Liver (tissue), 9 donors: Measurements from ENCODE around the gene CDH23. TPM values are rescaled to one million over a fixed set of nuclear protein-coding genes. Genes with fewer than 3 reads are reported as not detected.

Experiments
- DNase-seq: peaks from one replicate; pipeline ENCODE4 v3.0.0-alpha.2; 2017; ENCODE audit warnings: low spot score
- H3K27ac ChIP-seq, 2 donors: one replicate each; pipeline ENCODE4 v1.7.0; 2013; ENCODE audit warnings: inconsistent platforms in 2 of 2, low read length in 2 of 2, control low read depth in 1 of 2, low read depth in 1 of 2, mild to moderate bottlenecking in 1 of 2
- H3K27me3 ChIP-seq, 4 donors: one replicate each; pipeline versions ENCODE4 v1.6.1 to v1.7.0; 2013; ENCODE audit warnings: low read length in 3 of 4, inconsistent platforms in 1 of 4, mild to moderate bottlenecking in 1 of 4, moderate library complexity in 1 of 4; ENCODE audit not compliant: control insufficient read depth in 4 of 4, insufficient read depth in 4 of 4
- H3K36me3 ChIP-seq, 4 donors: one replicate each; pipeline versions ENCODE4 v1.6.1 to v1.7.0; 2013; ENCODE audit warnings: low read length in 3 of 4, mild to moderate bottlenecking in 3 of 4, low read depth in 1 of 4, moderate library complexity in 1 of 4; ENCODE audit not compliant: control insufficient read depth in 4 of 4, insufficient read depth in 3 of 4
- H3K4me1 ChIP-seq, 4 donors: one replicate each; pipeline versions ENCODE4 v1.6.1 to v1.7.0; 2013; ENCODE audit warnings: low read length in 3 of 4, mild to moderate bottlenecking in 3 of 4, moderate library complexity in 1 of 4; ENCODE audit not compliant: control insufficient read depth in 4 of 4, insufficient read depth in 4 of 4
- H3K4me3 ChIP-seq, 3 donors: one replicate each; pipeline versions ENCODE4 v1.6.1 to v1.7.0; 2013; ENCODE audit warnings: low read length in 3 of 3, control low read depth in 1 of 3, low read depth in 1 of 3, mild to moderate bottlenecking in 1 of 3
- H3K9ac ChIP-seq, 2 donors: one replicate each; pipeline ENCODE4 v1.7.0; 2013; ENCODE audit warnings: low read length in 2 of 2, mild to moderate bottlenecking in 2 of 2, moderate library complexity in 2 of 2, control low read depth in 1 of 2, low read depth in 1 of 2
- H3K9me3 ChIP-seq, 4 donors: one replicate each; pipeline versions ENCODE4 v1.6.1 to v1.7.0; 2013; ENCODE audit warnings: low read length in 3 of 4; ENCODE audit not compliant: control insufficient read depth in 4 of 4
- CTCF ChIP-seq: fragments of 150-350 bp; IDR thresholded peaks from 2 replicates; pipeline ENCODE4 v1.5.1; 2017; ENCODE audit warnings: improper control_type of control experiment, low read depth, low read length; ENCODE audit not compliant: missing input control
- EGR1 ChIP-seq, 2 donors: IDR thresholded peaks; 2 replicates each; pipeline ENCODE4 v1.6.1; 2016 to 2018; ENCODE audit warnings: antibody characterized with exemption in 2 of 2, low read depth in 2 of 2
- FOXA1 ChIP-seq: IDR thresholded peaks from 2 replicates; pipeline ENCODE4 v1.6.1; 2016; ENCODE audit warnings: antibody characterized with exemption
- FOXA2 ChIP-seq: IDR thresholded peaks from 2 replicates; pipeline ENCODE4 v1.6.1; 2016; ENCODE audit warnings: antibody characterized with exemption
- GABPA ChIP-seq, 2 donors: IDR thresholded peaks in 1 of 2; conservative IDR thresholded peaks in 1 of 2; 2 replicates each; pipeline ENCODE4 v1.6.1; 2016; ENCODE audit warnings: antibody characterized with exemption in 2 of 2, mild to moderate bottlenecking in 1 of 2, moderate library complexity in 1 of 2
- HNF4A ChIP-seq, 2 donors: conservative IDR thresholded peaks; 2 replicates each; pipeline ENCODE4 v1.6.1; 2016; ENCODE audit warnings: antibody characterized with exemption in 2 of 2, mild to moderate bottlenecking in 2 of 2
- JUND ChIP-seq, 2 donors: IDR thresholded peaks; 2 replicates each; pipeline ENCODE4 v1.6.1; 2016; ENCODE audit warnings: antibody characterized with exemption in 2 of 2
- NR2F2 ChIP-seq: IDR thresholded peaks from 2 replicates; pipeline ENCODE4 v1.6.1; 2016; ENCODE audit warnings: antibody characterized with exemption
- RAD21 ChIP-seq, 2 donors: IDR thresholded peaks; 2 replicates each; pipeline ENCODE4 v1.6.1; 2016; ENCODE audit warnings: antibody characterized with exemption in 2 of 2, mild to moderate bottlenecking in 2 of 2
- RXRA ChIP-seq, 2 donors: IDR thresholded peaks; 2 replicates each; pipeline ENCODE4 v1.6.1; 2017 to 2018; ENCODE audit warnings: antibody characterized with exemption in 2 of 2, mild to moderate bottlenecking in 1 of 2
- SP1 ChIP-seq: IDR thresholded peaks from 2 replicates; pipeline ENCODE4 v1.6.1; 2018; ENCODE audit warnings: antibody characterized with exemption, mild to moderate bottlenecking
- TAF1 ChIP-seq: conservative IDR thresholded peaks from 2 replicates; pipeline ENCODE4 v1.6.1; 2016; ENCODE audit warnings: antibody characterized with exemption, mild to moderate bottlenecking
- YY1 ChIP-seq: IDR thresholded peaks from 2 replicates; pipeline ENCODE4 v1.6.1; 2016; ENCODE audit warnings: antibody characterized with exemption, mild to moderate bottlenecking
- ZBTB33 ChIP-seq: IDR thresholded peaks from 2 replicates; pipeline ENCODE4 v1.6.1; 2016; ENCODE audit warnings: antibody characterized with exemption
- WGBS: extraction: QIAGEN DNeasy Blood & Tissue Kit; methylation state at CpG from one replicate; pipeline ENCODE4 v1.1.7; 2013; 5-methylcytosine and 5-hydroxymethylcytosine counted together
- polyA plus RNA-seq, 2 donors: library from polyadenylated mRNA; stranded (reverse) in 1 of 2; unstranded in 1 of 2; fragments of 200-250 nt in 1 of 2; fragments of >200 nt in 1 of 2; fragmentation: Nextera tagmentation in 1 of 2; extraction: Ambion mirVana in 1 of 2; gene quantifications; one replicate each; pipeline versions ENCODE4 v1.2.1 to v1.2.3, GENCODE V29; 2013 to 2015
- total RNA-seq, 2 donors: library from RNA; depleted of rRNA; stranded (reverse); fragments of >200 nt; gene quantifications; one replicate each; pipeline ENCODE4 v1.2.3, GENCODE V29; 2014
- TF ChIP-seq, protein P1 (sequence below): IDR thresholded peaks from 2 replicates; pipeline ENCODE4 v1.6.1; 2016; ENCODE audit warnings: antibody characterized with exemption
- TF ChIP-seq, protein P2 (sequence below): IDR thresholded peaks from 2 replicates; pipeline ENCODE4 v1.6.1; 2016; ENCODE audit warnings: antibody characterized with exemption
- TF ChIP-seq, protein P3 (sequence below): IDR thresholded peaks from 2 replicates; pipeline ENCODE4 v1.6.1; 2016; ENCODE audit warnings: antibody characterized with exemption, mild to moderate bottlenecking
- donor health status: healthy.
- donor health status: healthy.
- donor health status: healthy.
- donor health status: healthy.
- donor health status: healthy.

Gene CDH23
- total and polyA plus RNA-seq, 4 donors, result 1.5 to 4.7 (median 3.4) TPM

- H3K27ac ChIP-seq, result no peak overlapping the region
- no peak overlapping the region for H3K4me3 ChIP-seq
- TF ChIP-seq FOXA2, result no peak
- no peaks in the 10 kb centered on the region for H3K27me3 ChIP-seq
- DNase-seq, result no peak
- WGBS, result 85% methylated on average over 5 of the region's 5 CpGs
- no peaks in the 10 kb centered on the region for H3K9me3 ChIP-seq
- peaks cover 3 to 19% (median 14%) of the 10 kb centered on the region in 4 donors for H3K4me1 ChIP-seq
- no peak overlapping the region for H3K9ac ChIP-seq
- H3K36me3 ChIP-seq, result no peaks in the 10 kb centered on the region
Measured at GRCh38 chr10:71399946-71400345, 3.2 kb downstream of the CDH23 start.

DNA sequence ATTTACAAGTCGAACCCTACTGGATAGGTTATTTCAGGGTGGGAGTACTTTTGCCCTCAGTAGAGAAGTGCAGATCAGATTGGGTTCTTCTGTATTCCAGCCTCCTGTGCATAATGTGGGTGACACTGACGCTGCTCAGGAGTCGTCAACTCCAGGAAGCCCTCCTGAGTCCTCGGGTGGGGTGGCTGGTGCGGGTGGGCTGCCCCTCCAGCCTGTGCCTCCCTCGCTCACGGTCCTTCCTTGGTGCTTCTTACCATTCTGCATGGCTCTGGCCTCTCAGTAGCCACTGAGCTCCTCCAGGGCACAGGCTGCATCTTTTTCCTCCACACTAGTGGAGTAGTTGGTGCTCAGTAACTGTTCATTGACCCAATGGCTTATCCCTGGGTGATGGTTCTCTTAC, 4.3 kb downstream of the CDH23 start:
- TF ChIP-seq, protein P1, sequence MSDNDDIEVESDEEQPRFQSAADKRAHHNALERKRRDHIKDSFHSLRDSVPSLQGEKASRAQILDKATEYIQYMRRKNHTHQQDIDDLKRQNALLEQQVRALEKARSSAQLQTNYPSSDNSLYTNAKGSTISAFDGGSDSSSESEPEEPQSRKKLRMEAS, result no peak
- TF ChIP-seq NR2F2 (no peak), ZBTB33 (no peak), CTCF (no peak), RXRA (IDR thresholded peaks at IDR 0.05) (no peak), EGR1 (IDR thresholded peaks at IDR 0.05; ENCODE audit: low read depth in 2 of 2) (no peak), RAD21 (IDR thresholded peaks at IDR 0.05) (no peak), YY1 (no peak), FOXA1 (no peak), HNF4A (conservative IDR thresholded peaks at IDR 0.05) (no peak), SP1 (no peak), GABPA (IDR thresholded peaks at IDR 0.05 in 1 of 2, conservative IDR thresholded peaks at IDR 0.05 in 1 of 2) (no peak), TAF1 (no peak), FOXA2 (no peak), JUND (IDR thresholded peaks at IDR 0.05) (no peak)
- TF ChIP-seq, protein P2, sequence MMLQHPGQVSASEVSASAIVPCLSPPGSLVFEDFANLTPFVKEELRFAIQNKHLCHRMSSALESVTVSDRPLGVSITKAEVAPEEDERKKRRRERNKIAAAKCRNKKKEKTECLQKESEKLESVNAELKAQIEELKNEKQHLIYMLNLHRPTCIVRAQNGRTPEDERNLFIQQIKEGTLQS, result no peak
- DNase-seq, result no peak
- Histone ChIP-seq H3K27me3 (no peaks in the 10 kb centered on the region), H3K27ac (no peak overlapping the region), H3K9me3 (no peaks in the 10 kb centered on the region), H3K36me3 (no peaks in the 10 kb centered on the region), H3K4me1 (peaks cover 3 to 18% (median 14%) of the 10 kb centered on the region in 4 donors), H3K9ac (no peak overlapping the region), H3K4me3 (no peak overlapping the region)
- 94% methylated on average over 7 of the region's 7 CpGs for WGBS

- peaks cover 3 to 15% (median 11%) of the 10 kb centered on the region in 4 donors for H3K4me1 ChIP-seq
- H3K27ac ChIP-seq, result no peak overlapping the region
- H3K4me3 ChIP-seq, result no peak overlapping the region
- H3K9ac ChIP-seq, result no peak overlapping the region
- no peaks in the 10 kb centered on the region for H3K27me3 ChIP-seq
- H3K36me3 ChIP-seq, result no peaks in the 10 kb centered on the region
- no peaks in the 10 kb centered on the region for H3K9me3 ChIP-seq
- whole genome bisulfite sequencing, result 96% methylated on average over 7 of the region's 7 CpGs
- DNase-seq, result no peak
- TF ChIP-seq NR2F2 (no peak), TAF1 (no peak), ZBTB33 (no peak), RXRA (IDR thresholded peaks at IDR 0.05) (no peak), YY1 (no peak), FOXA1 (no peak), FOXA2 (no peak)
- TF ChIP-seq, protein P3, sequence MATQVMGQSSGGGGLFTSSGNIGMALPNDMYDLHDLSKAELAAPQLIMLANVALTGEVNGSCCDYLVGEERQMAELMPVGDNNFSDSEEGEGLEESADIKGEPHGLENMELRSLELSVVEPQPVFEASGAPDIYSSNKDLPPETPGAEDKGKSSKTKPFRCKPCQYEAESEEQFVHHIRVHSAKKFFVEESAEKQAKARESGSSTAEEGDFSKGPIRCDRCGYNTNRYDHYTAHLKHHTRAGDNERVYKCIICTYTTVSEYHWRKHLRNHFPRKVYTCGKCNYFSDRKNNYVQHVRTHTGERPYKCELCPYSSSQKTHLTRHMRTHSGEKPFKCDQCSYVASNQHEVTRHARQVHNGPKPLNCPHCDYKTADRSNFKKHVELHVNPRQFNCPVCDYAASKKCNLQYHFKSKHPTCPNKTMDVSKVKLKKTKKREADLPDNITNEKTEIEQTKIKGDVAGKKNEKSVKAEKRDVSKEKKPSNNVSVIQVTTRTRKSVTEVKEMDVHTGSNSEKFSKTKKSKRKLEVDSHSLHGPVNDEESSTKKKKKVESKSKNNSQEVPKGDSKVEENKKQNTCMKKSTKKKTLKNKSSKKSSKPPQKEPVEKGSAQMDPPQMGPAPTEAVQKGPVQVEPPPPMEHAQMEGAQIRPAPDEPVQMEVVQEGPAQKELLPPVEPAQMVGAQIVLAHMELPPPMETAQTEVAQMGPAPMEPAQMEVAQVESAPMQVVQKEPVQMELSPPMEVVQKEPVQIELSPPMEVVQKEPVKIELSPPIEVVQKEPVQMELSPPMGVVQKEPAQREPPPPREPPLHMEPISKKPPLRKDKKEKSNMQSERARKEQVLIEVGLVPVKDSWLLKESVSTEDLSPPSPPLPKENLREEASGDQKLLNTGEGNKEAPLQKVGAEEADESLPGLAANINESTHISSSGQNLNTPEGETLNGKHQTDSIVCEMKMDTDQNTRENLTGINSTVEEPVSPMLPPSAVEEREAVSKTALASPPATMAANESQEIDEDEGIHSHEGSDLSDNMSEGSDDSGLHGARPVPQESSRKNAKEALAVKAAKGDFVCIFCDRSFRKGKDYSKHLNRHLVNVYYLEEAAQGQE, result no peak
- TF ChIP-seq, protein P2, result no peak
Measured at GRCh38 chr10:71402005-71402404, 5.3 kb downstream of the CDH23 start.
